H9 (cell line): ENCODE results near the gene BEGAIN. TPM values are rescaled to one million over a fixed set of nuclear protein-coding genes. Genes with fewer than 3 reads are reported as not detected.

Source experiments
- DNase-seq: peaks from one replicate; pipeline ENCODE4 v3.0.0-alpha.2; 2017
- H2AFZ ChIP-seq: one replicate; pipeline ENCODE4 v1.6.1; 2013; ENCODE audit warnings: mild to moderate bottlenecking, low read length, control low read depth, moderate library complexity
- H2AK5ac ChIP-seq: 2 replicates; pipeline ENCODE4 v1.6.1; 2013; ENCODE audit warnings: low read length, control low read depth, mixed read lengths; ENCODE audit not compliant: insufficient read length
- H2BK120ac ChIP-seq: one replicate; pipeline ENCODE4 v1.6.1; 2013; ENCODE audit warnings: low read depth, mild to moderate bottlenecking, low read length, control low read depth, inconsistent platforms; ENCODE audit not compliant: poor library complexity, severe bottlenecking
- H2BK12ac ChIP-seq: 2 replicates; pipeline ENCODE4 v1.6.1; 2013; ENCODE audit warnings: low read length, control low read depth, mixed read lengths, low read depth; ENCODE audit not compliant: insufficient read length
- H2BK15ac ChIP-seq: 2 replicates; pipeline ENCODE4 v1.6.1; 2013; ENCODE audit warnings: low read depth, low read length, control low read depth
- H2BK20ac ChIP-seq: one replicate; pipeline ENCODE4 v1.6.1; 2013; ENCODE audit warnings: low read depth, mild to moderate bottlenecking, low read length, control low read depth, inconsistent platforms; ENCODE audit not compliant: poor library complexity, severe bottlenecking
- H2BK5ac ChIP-seq: 2 replicates; pipeline ENCODE4 v1.6.1; 2013; ENCODE audit warnings: low read length, control low read depth, mixed read lengths; ENCODE audit not compliant: insufficient read length
- H3K14ac ChIP-seq: 2 replicates; pipeline ENCODE4 v1.6.1; 2013; ENCODE audit warnings: low read length, control low read depth; ENCODE audit not compliant: insufficient read depth
- H3K18ac ChIP-seq: 2 replicates; pipeline ENCODE4 v1.6.1; 2013; ENCODE audit warnings: low read depth, mild to moderate bottlenecking, mixed read lengths, low read length, control low read depth; ENCODE audit not compliant: insufficient read length
- H3K23ac ChIP-seq: 2 replicates; pipeline ENCODE4 v1.6.1; 2013; ENCODE audit warnings: low read length, control low read depth, mixed read lengths, low read depth; ENCODE audit not compliant: insufficient read length
- H3K23me2 ChIP-seq: 2 replicates; pipeline ENCODE4 v1.6.1; 2013; ENCODE audit warnings: low read depth, mild to moderate bottlenecking, mixed read lengths, low read length, control low read depth; ENCODE audit not compliant: insufficient read length, poor library complexity, severe bottlenecking
- H3K27ac ChIP-seq: 2 replicates; pipeline ENCODE4 v1.5.1; 2013; ENCODE audit warnings: low read length, control low read depth, mixed read lengths, low read depth; ENCODE audit not compliant: insufficient read length
- H3K27me3 ChIP-seq: 2 replicates; pipeline ENCODE4 v1.6.1; 2013; ENCODE audit warnings: low read length, control low read depth, inconsistent platforms; ENCODE audit not compliant: insufficient read depth
- H3K4ac ChIP-seq: 2 replicates; pipeline ENCODE4 v1.6.1; 2013; ENCODE audit warnings: low read depth, mild to moderate bottlenecking, control low read depth, inconsistent platforms, low read length, moderate library complexity
- H3K4me1 ChIP-seq: 2 replicates; pipeline ENCODE4 v1.6.1; 2013; ENCODE audit warnings: low read length, control low read depth, inconsistent platforms; ENCODE audit not compliant: insufficient read depth
- H3K4me2 ChIP-seq: 2 replicates; pipeline ENCODE4 v1.6.1; 2013; ENCODE audit warnings: low read length, control low read depth, mixed read lengths; ENCODE audit not compliant: insufficient read length, insufficient read depth
- H3K56ac ChIP-seq: 2 replicates; pipeline ENCODE4 v1.6.1; 2013; ENCODE audit warnings: low read depth, mild to moderate bottlenecking, mixed read lengths, low read length, control low read depth; ENCODE audit not compliant: insufficient read length
- H3K79me1 ChIP-seq: 2 replicates; pipeline ENCODE4 v1.6.1; 2013; ENCODE audit warnings: low read depth, mild to moderate bottlenecking, moderate library complexity, low read length, control low read depth, inconsistent platforms; ENCODE audit not compliant: insufficient read depth, poor library complexity, severe bottlenecking
- H3K79me2 ChIP-seq: 2 replicates; pipeline ENCODE4 v1.6.1; 2013; ENCODE audit warnings: low read length, control low read depth, inconsistent platforms; ENCODE audit not compliant: insufficient read depth
- H3K9ac ChIP-seq: 2 replicates; pipeline ENCODE4 v1.6.1; 2013; ENCODE audit warnings: low read length, control low read depth, mixed read lengths; ENCODE audit not compliant: insufficient read length; ENCODE audit errors: extremely low read depth
- H3K9me3 ChIP-seq: one replicate; pipeline ENCODE4 v1.6.1; 2013; ENCODE audit warnings: low read depth, low read length, inconsistent platforms; ENCODE audit not compliant: control insufficient read depth
- H3T11ph ChIP-seq: one replicate; pipeline ENCODE4 v1.6.1; 2013; ENCODE audit warnings: mild to moderate bottlenecking, low read length, control low read depth, inconsistent platforms
- H4K20me1 ChIP-seq: one replicate; pipeline ENCODE4 v1.6.1; 2013; ENCODE audit not compliant: control insufficient read depth, insufficient read length, insufficient read depth
- H4K5ac ChIP-seq: 2 replicates; pipeline ENCODE4 v1.6.1; 2013; ENCODE audit warnings: low read depth, mild to moderate bottlenecking, mixed read lengths, low read length, control low read depth; ENCODE audit not compliant: insufficient read length
- H4K8ac ChIP-seq: replicated peaks from 2 replicates; pipeline ENCODE4 v1.6.1; 2013; ENCODE audit warnings: low read length, control low read depth, mixed read lengths, low read depth; ENCODE audit not compliant: insufficient read length
- H4K91ac ChIP-seq: 2 replicates; pipeline ENCODE4 v1.6.1; 2013; ENCODE audit warnings: low read depth, mild to moderate bottlenecking, moderate library complexity, mixed read lengths, low read length, control low read depth; ENCODE audit not compliant: insufficient read length
- H3K27ac Mint-ChIP-seq, 3 experiments: 2 replicates in 2 of 3; 3 replicates in 1 of 3; pipeline ENCODE4 v1.8.0; 2020 to 2021; ENCODE audit warnings: mixed read lengths in 3 of 3, mild to moderate bottlenecking in 1 of 3, moderate library complexity in 1 of 3
- H3K27me3 Mint-ChIP-seq: 2 replicates; pipeline ENCODE4 v1.8.0; 2021; ENCODE audit warnings: low read depth, mild to moderate bottlenecking, moderate library complexity, mixed read lengths
- H3K36me3 Mint-ChIP-seq, 3 experiments: 2 replicates in 2 of 3; 3 replicates in 1 of 3; pipeline ENCODE4 v1.8.0; 2020 to 2021; ENCODE audit warnings: low read depth in 3 of 3, mixed read lengths in 3 of 3; ENCODE audit not compliant: insufficient read depth in 1 of 3
- H3K4me1 Mint-ChIP-seq, 2 experiments: 2 replicates each; pipeline ENCODE4 v1.8.0; 2020; ENCODE audit warnings: mixed read lengths in 2 of 2
- H3K4me3 Mint-ChIP-seq, 2 experiments: 2 replicates in 1 of 2; 3 replicates in 1 of 2; pipeline ENCODE4 v1.8.0; 2020 to 2021; ENCODE audit warnings: mild to moderate bottlenecking in 2 of 2, mixed read lengths in 2 of 2, moderate library complexity in 1 of 2
- H3K9me3 Mint-ChIP-seq, 2 experiments: 2 replicates in 1 of 2; 3 replicates in 1 of 2; pipeline ENCODE4 v1.8.0; 2020; ENCODE audit warnings: mild to moderate bottlenecking in 2 of 2, mixed read lengths in 2 of 2, moderate library complexity in 1 of 2
- WGBS: extraction: QIAGEN DNeasy Blood & Tissue Kit; methylation state at CpG from one replicate; pipeline ENCODE4 v1.1.7; 2013; ENCODE audit warnings: missing lambda C conversion rate, low lambda C conversion rate, mixed read lengths; ENCODE audit not compliant: insufficient read length; ENCODE audit errors: extremely low coverage; 5-methylcytosine and 5-hydroxymethylcytosine counted together
- total RNA-seq: library from RNA; stranded (reverse); gene quantifications from 2 replicates; pipeline ENCODE4 v1.2.1, GENCODE V29; 2021
- TF ChIP-seq, protein P1 (sequence below): fragments of 200-600 bp; sonication (generic); conservative IDR thresholded peaks from 3 replicates; pipeline ENCODE4 v1.8.0; 2021; ENCODE audit warnings: antibody characterized with exemption, mild to moderate bottlenecking

Gene BEGAIN
- total RNA-seq, 1 experiment from 2014 or later, result 2.6 TPM

DNA sequence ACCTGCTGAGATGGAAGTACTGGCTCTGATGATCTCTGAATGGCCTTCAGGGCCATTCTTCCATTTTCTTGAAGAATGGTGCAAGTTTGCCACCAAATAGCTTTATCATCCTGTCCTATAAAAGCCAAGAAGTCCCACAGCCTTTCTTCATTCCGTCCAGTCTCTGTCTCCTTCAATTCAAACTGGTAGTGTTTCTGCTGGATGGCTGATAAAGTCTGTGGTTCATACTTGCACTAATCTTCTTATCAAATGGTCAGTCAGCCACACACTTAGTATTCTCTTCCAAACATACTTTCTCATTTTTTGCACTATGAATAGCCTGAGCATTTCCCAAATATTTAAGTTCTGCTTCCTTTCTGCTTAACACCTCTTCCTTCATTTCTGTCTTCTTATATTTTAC is 39.4 kb upstream of the BEGAIN start:
- Histone ChIP-seq H3K27ac (no peak overlapping the region), H4K5ac (no peak overlapping the region), H4K8ac (no peak overlapping the region), H2BK120ac (no peak overlapping the region), H2BK20ac (no peak overlapping the region), H3T11ph (no peak overlapping the region), H3K56ac (no peak overlapping the region), H3K18ac (no peak overlapping the region), H2BK12ac (no peak overlapping the region), H2AK5ac (no peak overlapping the region), H4K20me1 (no peaks in the 10 kb centered on the region), H4K91ac (no peak overlapping the region), H3K4ac (no peak overlapping the region), H3K23me2 (no peaks in the 10 kb centered on the region), H3K4me1 (no peaks in the 10 kb centered on the region), H3K79me2 (no peaks in the 10 kb centered on the region), H3K14ac (no peak overlapping the region), H2BK5ac (no peak overlapping the region), H2BK15ac (no peak overlapping the region), H3K27me3 (no peaks in the 10 kb centered on the region; the same call in 1 of the 2 replicates), H3K79me1 (no peaks in the 10 kb centered on the region), H3K4me2 (no peak overlapping the region), H2AFZ (no peak overlapping the region), H3K9ac (no peak overlapping the region), H3K23ac (no peak overlapping the region), H3K9me3 (no peaks in the 10 kb centered on the region)
- H3K4me3 Mint-ChIP-seq, result no peak overlapping the region
- H3K9me3 Mint-ChIP-seq, result no peaks in the 10 kb centered on the region; a peak in 1 of 5 replicates
- H3K27ac Mint-ChIP-seq, result no peak overlapping the region
- DNase-seq, result no peak
- TF ChIP-seq, protein P1, sequence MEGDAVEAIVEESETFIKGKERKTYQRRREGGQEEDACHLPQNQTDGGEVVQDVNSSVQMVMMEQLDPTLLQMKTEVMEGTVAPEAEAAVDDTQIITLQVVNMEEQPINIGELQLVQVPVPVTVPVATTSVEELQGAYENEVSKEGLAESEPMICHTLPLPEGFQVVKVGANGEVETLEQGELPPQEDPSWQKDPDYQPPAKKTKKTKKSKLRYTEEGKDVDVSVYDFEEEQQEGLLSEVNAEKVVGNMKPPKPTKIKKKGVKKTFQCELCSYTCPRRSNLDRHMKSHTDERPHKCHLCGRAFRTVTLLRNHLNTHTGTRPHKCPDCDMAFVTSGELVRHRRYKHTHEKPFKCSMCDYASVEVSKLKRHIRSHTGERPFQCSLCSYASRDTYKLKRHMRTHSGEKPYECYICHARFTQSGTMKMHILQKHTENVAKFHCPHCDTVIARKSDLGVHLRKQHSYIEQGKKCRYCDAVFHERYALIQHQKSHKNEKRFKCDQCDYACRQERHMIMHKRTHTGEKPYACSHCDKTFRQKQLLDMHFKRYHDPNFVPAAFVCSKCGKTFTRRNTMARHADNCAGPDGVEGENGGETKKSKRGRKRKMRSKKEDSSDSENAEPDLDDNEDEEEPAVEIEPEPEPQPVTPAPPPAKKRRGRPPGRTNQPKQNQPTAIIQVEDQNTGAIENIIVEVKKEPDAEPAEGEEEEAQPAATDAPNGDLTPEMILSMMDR, result no peak
- WGBS, result no CpG with 5 or more reads among the region's 1 CpG
- H3K27me3 Mint-ChIP-seq, result peaks cover 51% of the 10 kb centered on the region
- H3K4me1 Mint-ChIP-seq, result peaks cover 0 to 3% of the 10 kb centered on the region in 2 experiments; a peak in 1 of 4 replicates
- H3K36me3 Mint-ChIP-seq, result no peaks in the 10 kb centered on the region
